ENCODE measurements around the gene VCL. TPM values are rescaled to one million over a fixed set of nuclear protein-coding genes. Genes with fewer than 3 reads are reported as not detected.

VCL gene
- total and polyA plus RNA-seq, 4 donors: 4.3 to 37.8 (median 17.3) TPM

DNA sequence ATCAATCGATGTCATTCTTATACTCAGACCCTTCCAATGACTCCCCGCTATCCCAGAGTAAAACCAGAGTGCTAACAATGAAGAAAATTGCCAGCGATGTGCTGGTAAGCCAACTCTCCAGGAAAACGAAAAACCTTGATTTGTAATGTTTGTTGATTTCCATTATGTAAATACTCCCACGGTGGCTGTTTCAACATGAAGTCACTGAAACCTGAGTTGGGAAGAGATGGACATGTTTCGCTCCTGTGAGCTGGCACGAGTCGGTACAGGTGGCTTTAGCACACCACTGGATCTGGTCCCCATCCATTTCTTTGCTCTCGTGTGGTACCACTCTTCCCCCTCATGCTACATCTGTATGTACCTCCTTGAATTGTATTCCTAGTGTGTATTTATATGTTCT, 99.9 kb downstream of the VCL start (continued):
- TF ChIP-seq, protein P1, sequence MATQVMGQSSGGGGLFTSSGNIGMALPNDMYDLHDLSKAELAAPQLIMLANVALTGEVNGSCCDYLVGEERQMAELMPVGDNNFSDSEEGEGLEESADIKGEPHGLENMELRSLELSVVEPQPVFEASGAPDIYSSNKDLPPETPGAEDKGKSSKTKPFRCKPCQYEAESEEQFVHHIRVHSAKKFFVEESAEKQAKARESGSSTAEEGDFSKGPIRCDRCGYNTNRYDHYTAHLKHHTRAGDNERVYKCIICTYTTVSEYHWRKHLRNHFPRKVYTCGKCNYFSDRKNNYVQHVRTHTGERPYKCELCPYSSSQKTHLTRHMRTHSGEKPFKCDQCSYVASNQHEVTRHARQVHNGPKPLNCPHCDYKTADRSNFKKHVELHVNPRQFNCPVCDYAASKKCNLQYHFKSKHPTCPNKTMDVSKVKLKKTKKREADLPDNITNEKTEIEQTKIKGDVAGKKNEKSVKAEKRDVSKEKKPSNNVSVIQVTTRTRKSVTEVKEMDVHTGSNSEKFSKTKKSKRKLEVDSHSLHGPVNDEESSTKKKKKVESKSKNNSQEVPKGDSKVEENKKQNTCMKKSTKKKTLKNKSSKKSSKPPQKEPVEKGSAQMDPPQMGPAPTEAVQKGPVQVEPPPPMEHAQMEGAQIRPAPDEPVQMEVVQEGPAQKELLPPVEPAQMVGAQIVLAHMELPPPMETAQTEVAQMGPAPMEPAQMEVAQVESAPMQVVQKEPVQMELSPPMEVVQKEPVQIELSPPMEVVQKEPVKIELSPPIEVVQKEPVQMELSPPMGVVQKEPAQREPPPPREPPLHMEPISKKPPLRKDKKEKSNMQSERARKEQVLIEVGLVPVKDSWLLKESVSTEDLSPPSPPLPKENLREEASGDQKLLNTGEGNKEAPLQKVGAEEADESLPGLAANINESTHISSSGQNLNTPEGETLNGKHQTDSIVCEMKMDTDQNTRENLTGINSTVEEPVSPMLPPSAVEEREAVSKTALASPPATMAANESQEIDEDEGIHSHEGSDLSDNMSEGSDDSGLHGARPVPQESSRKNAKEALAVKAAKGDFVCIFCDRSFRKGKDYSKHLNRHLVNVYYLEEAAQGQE (IDR thresholded peaks at IDR 0.05): no peak
- TF ChIP-seq JUND (IDR thresholded peaks at IDR 0.05): peak; percentile 25 to 61
- TF ChIP-seq, protein P2, sequence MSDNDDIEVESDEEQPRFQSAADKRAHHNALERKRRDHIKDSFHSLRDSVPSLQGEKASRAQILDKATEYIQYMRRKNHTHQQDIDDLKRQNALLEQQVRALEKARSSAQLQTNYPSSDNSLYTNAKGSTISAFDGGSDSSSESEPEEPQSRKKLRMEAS (IDR thresholded peaks at IDR 0.05): no peak
- peak; percentile 34 to 54 for TF ChIP-seq RAD21 (IDR thresholded peaks at IDR 0.05)
- TF ChIP-seq TAF1 (conservative IDR thresholded peaks at IDR 0.05): no peak
- TF ChIP-seq SP1 (IDR thresholded peaks at IDR 0.05): peak; percentile 30
- peak; percentile 37 to 83 for TF ChIP-seq EGR1 (IDR thresholded peaks at IDR 0.05; ENCODE audit: low read depth in 2 of 2)
- no peak for TF ChIP-seq NR2F2 (IDR thresholded peaks at IDR 0.05)
- TF ChIP-seq HNF4G (IDR thresholded peaks at IDR 0.05): no peak
- TF ChIP-seq GABPA (IDR thresholded peaks at IDR 0.05 in 1 of 2, conservative IDR thresholded peaks at IDR 0.05 in 1 of 2): no peak
- peak; percentile 48 to 73 for TF ChIP-seq HNF4A (conservative IDR thresholded peaks at IDR 0.05)
- TF ChIP-seq RXRA (IDR thresholded peaks at IDR 0.05): peak; percentile 60 to 85
- peak; percentile 69 for TF ChIP-seq YY1 (IDR thresholded peaks at IDR 0.05)

DNA sequence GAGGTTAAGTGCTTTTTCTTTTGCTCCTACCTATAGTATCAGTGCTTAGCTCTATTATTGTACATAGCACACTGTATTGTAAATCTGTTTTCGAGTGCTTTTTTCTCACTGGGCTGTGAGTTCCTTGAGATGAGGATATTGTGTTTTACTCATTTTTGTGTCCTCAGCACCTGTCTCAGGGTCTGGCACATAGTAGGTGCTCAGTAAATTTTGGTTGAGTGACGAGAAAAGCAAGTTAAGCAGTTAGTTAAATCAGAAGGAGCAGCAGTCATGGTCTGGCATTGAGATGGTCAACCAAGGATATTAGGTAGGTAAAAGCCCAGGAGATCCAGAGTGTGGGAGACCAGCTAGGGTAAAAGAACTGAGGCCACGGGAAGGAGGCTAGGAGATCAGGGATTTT, 101.5 kb downstream of the VCL start:
- peaks cover 1 to 27% (median 11%) of the 10 kb centered on the region in 4 donors for H3K36me3 ChIP-seq (ENCODE audit: control insufficient read depth in 4 of 4, insufficient read depth in 3 of 4, low read depth in 1 of 4, low read length in 3 of 4)
- no peak overlapping the region for H3K27ac ChIP-seq (ENCODE audit: low read depth in 1 of 2, low read length in 2 of 2)
- no peaks in the 10 kb centered on the region for H3K27me3 ChIP-seq (ENCODE audit: control insufficient read depth in 4 of 4, insufficient read depth in 4 of 4, low read length in 3 of 4)
- no peaks in the 10 kb centered on the region for H3K9me3 ChIP-seq (ENCODE audit: control insufficient read depth in 4 of 4, low read length in 3 of 4)
- TF ChIP-seq, protein P3, sequence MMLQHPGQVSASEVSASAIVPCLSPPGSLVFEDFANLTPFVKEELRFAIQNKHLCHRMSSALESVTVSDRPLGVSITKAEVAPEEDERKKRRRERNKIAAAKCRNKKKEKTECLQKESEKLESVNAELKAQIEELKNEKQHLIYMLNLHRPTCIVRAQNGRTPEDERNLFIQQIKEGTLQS (IDR thresholded peaks at IDR 0.05): no peak
- no peak for TF ChIP-seq RXRA (IDR thresholded peaks at IDR 0.05)
- TF ChIP-seq, protein P4, sequence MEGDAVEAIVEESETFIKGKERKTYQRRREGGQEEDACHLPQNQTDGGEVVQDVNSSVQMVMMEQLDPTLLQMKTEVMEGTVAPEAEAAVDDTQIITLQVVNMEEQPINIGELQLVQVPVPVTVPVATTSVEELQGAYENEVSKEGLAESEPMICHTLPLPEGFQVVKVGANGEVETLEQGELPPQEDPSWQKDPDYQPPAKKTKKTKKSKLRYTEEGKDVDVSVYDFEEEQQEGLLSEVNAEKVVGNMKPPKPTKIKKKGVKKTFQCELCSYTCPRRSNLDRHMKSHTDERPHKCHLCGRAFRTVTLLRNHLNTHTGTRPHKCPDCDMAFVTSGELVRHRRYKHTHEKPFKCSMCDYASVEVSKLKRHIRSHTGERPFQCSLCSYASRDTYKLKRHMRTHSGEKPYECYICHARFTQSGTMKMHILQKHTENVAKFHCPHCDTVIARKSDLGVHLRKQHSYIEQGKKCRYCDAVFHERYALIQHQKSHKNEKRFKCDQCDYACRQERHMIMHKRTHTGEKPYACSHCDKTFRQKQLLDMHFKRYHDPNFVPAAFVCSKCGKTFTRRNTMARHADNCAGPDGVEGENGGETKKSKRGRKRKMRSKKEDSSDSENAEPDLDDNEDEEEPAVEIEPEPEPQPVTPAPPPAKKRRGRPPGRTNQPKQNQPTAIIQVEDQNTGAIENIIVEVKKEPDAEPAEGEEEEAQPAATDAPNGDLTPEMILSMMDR (IDR thresholded peaks at IDR 0.05; ENCODE audit: low read depth, low read length, missing input control): no peak
- TF ChIP-seq, protein P2 (IDR thresholded peaks at IDR 0.05): no peak
- no peak for TF ChIP-seq FOXA2 (IDR thresholded peaks at IDR 0.05)
- TF ChIP-seq HNF4G (IDR thresholded peaks at IDR 0.05): no peak
- no peak for TF ChIP-seq FOXA1 (IDR thresholded peaks at IDR 0.05)
- no peak for TF ChIP-seq EGR1 (IDR thresholded peaks at IDR 0.05; ENCODE audit: low read depth in 2 of 2)
- TF ChIP-seq YY1 (IDR thresholded peaks at IDR 0.05): no peak
- TF ChIP-seq GABPA (IDR thresholded peaks at IDR 0.05 in 1 of 2, conservative IDR thresholded peaks at IDR 0.05 in 1 of 2): no peak
- TF ChIP-seq, protein P1 (IDR thresholded peaks at IDR 0.05): no peak
- TF ChIP-seq HNF4A (conservative IDR thresholded peaks at IDR 0.05): no peak
- no peak for TF ChIP-seq SP1 (IDR thresholded peaks at IDR 0.05)
- TF ChIP-seq NR2F2 (IDR thresholded peaks at IDR 0.05): no peak
- TF ChIP-seq, protein P5, sequence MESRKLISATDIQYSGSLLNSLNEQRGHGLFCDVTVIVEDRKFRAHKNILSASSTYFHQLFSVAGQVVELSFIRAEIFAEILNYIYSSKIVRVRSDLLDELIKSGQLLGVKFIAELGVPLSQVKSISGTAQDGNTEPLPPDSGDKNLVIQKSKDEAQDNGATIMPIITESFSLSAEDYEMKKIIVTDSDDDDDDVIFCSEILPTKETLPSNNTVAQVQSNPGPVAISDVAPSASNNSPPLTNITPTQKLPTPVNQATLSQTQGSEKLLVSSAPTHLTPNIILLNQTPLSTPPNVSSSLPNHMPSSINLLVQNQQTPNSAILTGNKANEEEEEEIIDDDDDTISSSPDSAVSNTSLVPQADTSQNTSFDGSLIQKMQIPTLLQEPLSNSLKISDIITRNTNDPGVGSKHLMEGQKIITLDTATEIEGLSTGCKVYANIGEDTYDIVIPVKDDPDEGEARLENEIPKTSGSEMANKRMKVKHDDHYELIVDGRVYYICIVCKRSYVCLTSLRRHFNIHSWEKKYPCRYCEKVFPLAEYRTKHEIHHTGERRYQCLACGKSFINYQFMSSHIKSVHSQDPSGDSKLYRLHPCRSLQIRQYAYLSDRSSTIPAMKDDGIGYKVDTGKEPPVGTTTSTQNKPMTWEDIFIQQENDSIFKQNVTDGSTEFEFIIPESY (IDR thresholded peaks at IDR 0.05): no peak
- TF ChIP-seq TAF1 (conservative IDR thresholded peaks at IDR 0.05): no peak
- TF ChIP-seq RAD21 (IDR thresholded peaks at IDR 0.05): no peak
- WGBS: 91% methylated on average over 3 of the region's 3 CpGs
- peaks cover 0 to 13% (median 3%) of the 10 kb centered on the region in 4 donors for H3K4me1 ChIP-seq (ENCODE audit: control insufficient read depth in 4 of 4, insufficient read depth in 4 of 4, low read length in 3 of 4)
- no peak overlapping the region for H3K4me3 ChIP-seq (ENCODE audit: low read depth in 1 of 3, low read length in 3 of 3)
- no peak for DNase-seq (ENCODE audit: low spot score)
- no peak overlapping the region for H3K9ac ChIP-seq (ENCODE audit: low read depth in 1 of 2, low read length in 2 of 2)
